ENCODE data around the gene FAM185A. TPM values are rescaled to one million over a fixed set of nuclear protein-coding genes. Genes with fewer than 3 reads are reported as not detected.
"Not testable (repeated sequence)": the region's sequence is repeated elsewhere in the genome, so short reads cannot be mapped to it uniquely, and the experiment has no call there.

The FAM185A gene
- total and polyA plus RNA-seq, 12 donors: 3.7 to 12.4 (median 7.4) TPM

DNA sequence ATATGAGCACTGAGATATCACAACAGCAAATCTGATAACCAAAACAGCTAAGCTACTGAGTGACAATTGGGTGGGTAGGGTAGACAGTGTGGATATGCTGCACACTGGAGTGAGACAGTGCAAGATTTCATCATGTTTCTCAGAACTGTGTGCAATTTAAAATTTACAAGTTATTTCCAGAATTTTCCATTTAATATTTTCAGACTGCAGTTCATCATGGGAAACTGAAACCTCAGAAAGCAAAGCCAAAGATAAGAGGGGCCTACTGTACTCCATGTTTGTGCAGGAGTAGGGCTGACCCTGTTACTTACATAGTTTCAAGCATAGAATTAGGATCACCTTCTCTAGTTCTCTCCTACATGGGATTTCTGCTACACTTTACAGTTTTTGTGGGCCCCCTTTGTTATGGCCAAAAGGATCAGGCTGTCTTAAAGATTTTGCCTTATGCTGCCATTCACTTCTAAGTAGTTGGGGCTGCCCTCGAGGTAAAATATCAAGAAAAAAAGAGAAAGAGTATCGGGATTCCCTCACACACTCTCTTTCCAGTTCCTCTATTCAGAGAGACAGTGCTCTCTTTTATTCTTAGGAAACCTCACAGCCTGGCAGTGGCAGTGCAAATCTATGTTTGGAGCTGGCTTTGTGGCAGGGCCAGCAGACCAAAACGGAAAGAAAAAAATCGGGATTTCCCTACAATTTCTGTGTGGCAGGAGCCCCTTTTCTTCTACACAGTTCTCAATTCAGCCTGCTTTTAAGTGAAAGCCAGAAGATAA, 6.6 kb upstream of the FAM185A start:
- intact Hi-C loops (cut with DNase I); H3K9me3 ChIP-seq; DNase-seq; H3K36me3 ChIP-seq; H3K4me3 ChIP-seq; H3K27ac ChIP-seq; H3K27me3 ChIP-seq; H3K4me1 ChIP-seq; ATAC-seq: not testable (repeated sequence)
- 57 to 65% methylated on average over 2 of the region's 4 CpGs for WGBS, 2 donors

DNA sequence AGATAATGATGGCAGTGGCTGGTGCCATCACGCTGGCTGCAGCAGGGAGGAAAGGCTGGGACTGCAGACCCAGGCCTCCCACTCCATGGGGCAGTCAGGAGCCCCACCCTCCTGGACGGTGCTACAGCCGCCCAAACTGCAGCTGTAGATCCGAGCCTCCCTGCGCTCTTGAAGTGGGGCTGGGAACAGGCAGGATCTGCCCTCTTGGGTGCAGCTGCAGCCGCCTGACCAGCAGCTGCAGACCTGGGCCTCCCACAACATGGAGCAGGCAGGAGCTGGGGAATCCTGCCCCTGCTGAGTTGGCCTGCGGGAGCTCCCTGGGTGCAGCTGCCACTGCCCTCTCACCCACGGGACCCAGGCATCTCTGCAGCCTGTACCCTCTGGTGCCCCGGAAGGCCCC, 4.9 kb upstream of the FAM185A start:
- H3K27me3 ChIP-seq; intact Hi-C loops (cut with DNase I); ATAC-seq; H3K4me1 ChIP-seq; H3K27ac ChIP-seq; H3K4me3 ChIP-seq; H3K9me3 ChIP-seq; DNase-seq; H3K36me3 ChIP-seq: not testable (repeated sequence)
- WGBS, 2 donors: 64 to 73% methylated on average over 7 to 8 of the region's 9 CpGs

- TF ChIP-seq CTCF (IDR thresholded peaks at IDR 0.05): peak in 7 of 9 donors; percentile 12 to 43 (median 26)
- not testable (repeated sequence) for H3K27me3 ChIP-seq, H3K36me3 ChIP-seq, H3K4me3 ChIP-seq, DNase-seq, H3K9me3 ChIP-seq, ATAC-seq, H3K27ac ChIP-seq
- peaks cover 0 to 17% (median 13%) of the 10 kb centered on the region in 9 donors for H3K4me1 ChIP-seq
- 60 to 62% methylated on average over 4 of the region's 4 CpGs for WGBS, 2 donors
- intact Hi-C loops (cut with DNase I): loop anchor here in 3 of 10 donors (5.0 kb wide), 1 partner anchor 327 kb away; the partner anchor contains the start of gene FBXL13 (in 3 of the 3)
These were observed 3.1 kb upstream of the FAM185A start for GRCh38 chr7:102745494-102746288.

GRCh38 chr7:102749445-102749786, 617 bp downstream of the FAM185A start:
- not testable (repeated sequence) for H3K9me3 ChIP-seq, DNase-seq, H3K27me3 ChIP-seq, H3K36me3 ChIP-seq
- Histone ChIP-seq H3K4me3 (peak overlapping the region; percentile 42 to 85 (median 74)), H3K4me1 (peaks cover 0 to 20% (median 13%) of the 10 kb centered on the region in 9 donors), H3K27ac (peak overlapping the region in 7 of 10 donors; percentile 58 to 80 (median 72))
- 15 to 16% methylated on average over 5 to 7 of the region's 26 CpGs for WGBS, 2 donors
- intact Hi-C loops (cut with DNase I): loop anchor here in 3 of 10 donors (5.0 kb wide), 1 partner anchor 323 kb away; the partner anchor contains the start of gene FBXL13 (in 3 of the 3)
- ATAC-seq: peak in 2 of 8 donors; percentile 13 to 39

DNA sequence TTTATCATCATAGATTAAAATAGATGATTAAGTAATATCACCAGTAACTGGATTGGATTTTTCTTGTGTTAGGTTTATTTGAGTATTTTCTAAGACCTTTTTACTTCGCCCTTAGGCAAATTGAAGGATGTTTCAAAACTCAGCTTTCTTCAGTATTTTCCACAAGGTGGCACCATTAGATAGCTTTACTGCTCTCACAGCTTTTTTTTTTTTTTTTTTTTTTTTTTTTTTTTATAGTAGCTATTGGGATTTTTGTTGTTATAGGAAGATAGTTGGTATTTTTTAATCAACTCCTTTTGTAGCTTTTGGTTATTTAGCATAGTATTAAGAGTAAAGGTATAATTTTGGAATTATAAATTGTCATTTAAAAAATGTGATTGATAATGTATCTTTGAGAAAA, 9.4 kb downstream of the FAM185A start:
- TF ChIP-seq CTCF (IDR thresholded peaks at IDR 0.05): peak in 7 of 9 donors; percentile 26 to 60 (median 36)
- not testable (repeated sequence) for H3K4me3 ChIP-seq, DNase-seq, ATAC-seq, H3K27ac ChIP-seq, H3K27me3 ChIP-seq, H3K9me3 ChIP-seq, H3K4me1 ChIP-seq
- no CpG with 5 or more reads among the region's 1 CpG for WGBS, 2 donors
- intact Hi-C loops (cut with DNase I): loop anchor here in 7 of 10 donors (5.0 to 10.0 kb wide), 2 partner anchors 304 to 307 kb away; no protein-coding TSS in a partner anchor
- H3K36me3 ChIP-seq: peaks cover 0 to 20% (median 0%) of the 10 kb centered on the region in 9 donors

DNA sequence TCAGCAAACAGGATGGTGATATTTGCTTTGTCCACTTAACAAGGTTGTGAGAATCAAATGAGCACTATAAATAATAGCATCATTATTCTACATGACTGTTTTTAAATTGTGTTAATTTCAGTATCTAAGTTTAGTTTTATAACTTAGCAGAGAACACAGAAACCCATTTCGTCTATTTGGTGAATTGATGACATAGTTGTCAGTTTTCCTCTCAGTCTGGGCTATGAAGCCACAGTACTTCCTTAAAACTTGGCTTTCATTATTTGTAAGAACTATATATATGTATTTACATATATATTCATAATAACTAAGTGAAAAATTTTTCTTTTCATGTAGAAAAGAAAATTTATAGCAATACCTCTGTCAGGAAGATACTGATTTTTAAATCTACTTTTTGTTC, 11.1 kb downstream of the FAM185A start:
- not testable (repeated sequence) for H3K9me3 ChIP-seq, H3K27me3 ChIP-seq, ATAC-seq, H3K27ac ChIP-seq, DNase-seq, H3K4me3 ChIP-seq, H3K4me1 ChIP-seq
- H3K36me3 ChIP-seq: peaks cover 0 to 20% (median 0%) of the 10 kb centered on the region in 9 donors
- WGBS, 2 donors: 93 to 97% methylated on average over 1 of the region's 1 CpG
- intact Hi-C loops (cut with DNase I): loop anchor here in 7 of 10 donors (5.0 to 10.0 kb wide), 2 partner anchors 302 to 305 kb away; no protein-coding TSS in a partner anchor

GRCh38 chr7:102761234-102761633, 12.4 kb downstream of the FAM185A start:
- 70 to 78% methylated on average over 1 of the region's 1 CpG for WGBS, 2 donors
- H3K27ac ChIP-seq; H3K27me3 ChIP-seq; H3K4me3 ChIP-seq; H3K9me3 ChIP-seq; ATAC-seq; H3K4me1 ChIP-seq; DNase-seq; intact Hi-C loops (cut with DNase I): not testable (repeated sequence)
- H3K36me3 ChIP-seq: peaks cover 0 to 14% (median 0%) of the 10 kb centered on the region in 9 donors

GRCh38 chr7:102763295-102763905, 14.6 kb downstream of the FAM185A start:
- H3K27ac ChIP-seq; H3K4me1 ChIP-seq; H3K9me3 ChIP-seq; DNase-seq; intact Hi-C loops (cut with DNase I); H3K27me3 ChIP-seq; H3K4me3 ChIP-seq: not testable (repeated sequence)
- peaks cover 0 to 14% (median 0%) of the 10 kb centered on the region in 9 donors for H3K36me3 ChIP-seq
- peak in 4 of 8 donors; percentile 37 to 64 (median 44) for ATAC-seq
- 39 to 46% methylated on average over 6 of the region's 6 CpGs for WGBS, 2 donors
